K562 (cell line): ENCODE data around the gene NT5C2. TPM values are rescaled to one million over a fixed set of nuclear protein-coding genes. Genes with fewer than 3 reads are reported as not detected.

ENCODE experiments used
- AFF1 ChIP-seq, 2 experiments: fragments of 450-650 bp; IDR thresholded peaks; 2 replicates each; pipeline ENCODE4 v1.6.1; 2018; ENCODE audit warnings: mild to moderate bottlenecking in 2 of 2, low read depth in 1 of 2; ENCODE audit not compliant: partially characterized antibody in 2 of 2
- ARHGAP35 ChIP-seq: fragments of 450-650 bp; IDR thresholded peaks from 2 replicates; pipeline ENCODE4 v1.6.1; 2018; ENCODE audit not compliant: partially characterized antibody
- HNRNPLL ChIP-seq: fragments of 200-400 bp; formaldehyde crosslinking; IDR thresholded peaks from 2 replicates; pipeline ENCODE4 v1.6.1; 2017; ENCODE audit warnings: low read length, low read depth, mild to moderate bottlenecking; ENCODE audit not compliant: poor library complexity, severe bottlenecking
- LEF1 ChIP-seq: fragments of 450-650 bp; IDR thresholded peaks from 2 replicates; pipeline ENCODE4 v1.6.1; 2016; ENCODE audit warnings: mild to moderate bottlenecking
- MCM7 ChIP-seq, 2 experiments: fragments of 450-650 bp; IDR thresholded peaks; 2 replicates each; pipeline ENCODE4 v1.6.1; 2016 to 2018
- MXI1 ChIP-seq: IDR thresholded peaks from 2 replicates; pipeline ENCODE4 v1.6.1; 2011; ENCODE audit warnings: low read depth, mild to moderate bottlenecking, improper control_type of control experiment, low read length
- NRF1 ChIP-seq, 2 experiments: fragments of 450-650 bp; IDR thresholded peaks in 1 of 2; conservative IDR thresholded peaks in 1 of 2; 2 replicates each; pipeline ENCODE4 v1.6.1; 2014; ENCODE audit warnings: mild to moderate bottlenecking in 2 of 2
- PTBP1 ChIP-seq: fragments of 200-400 bp; formaldehyde crosslinking; IDR thresholded peaks from 2 replicates; pipeline ENCODE4 v1.6.1; 2017; ENCODE audit warnings: low read depth, low read length
- PTTG1 ChIP-seq: fragments of 450-650 bp; IDR thresholded peaks from 2 replicates; pipeline ENCODE4 v1.6.1; 2016; ENCODE audit warnings: low read depth, mild to moderate bottlenecking, missing genetic modification characterization, missing compliant biosample characterization
- ZNF318 ChIP-seq, 2 experiments: fragments of 450-650 bp; IDR thresholded peaks; 2 replicates each; pipeline ENCODE4 v1.6.1; 2016; ENCODE audit warnings: mild to moderate bottlenecking in 2 of 2, borderline replicate concordance in 1 of 2, low read depth in 1 of 2, moderate library complexity in 1 of 2
- ZNF717 ChIP-seq: fragments of 250-450 bp; sonication (Bioruptor Pico); IDR thresholded peaks from 2 replicates; pipeline ENCODE4 v1.5.0; 2021
- polyA plus RNA-seq, 8 experiments: library from polyadenylated mRNA; depleted of rRNA in 4 of 8; stranded (reverse) in 5 of 8; unstranded in 3 of 8; fragments of >200 nt; fragmentation: Nextera tagmentation in 2 of 8; fragmentation: Illumina TruSeq in 1 of 8; extraction: Ambion mirVana in 2 of 8; extraction: Trizol in 1 of 8; gene quantifications; 2 replicates each; pipeline versions ENCODE4 v1.2.1 to v1.2.3, GENCODE V29; 2011 to 2014; ENCODE audit warnings: inconsistent platforms in 1 of 8, missing spikeins in 1 of 8
- total RNA-seq, 7 experiments: library from RNA; depleted of rRNA in 6 of 7; stranded (reverse); fragments of >200 nt in 6 of 7; fragmentation: Illumina TruSeq in 2 of 7; extraction: Trizol in 2 of 7; gene quantifications; 2 replicates each; pipeline versions ENCODE4 v1.2.1 to v1.2.3, GENCODE V29; 2011 to 2021; ENCODE audit warnings: low replicate concordance in 1 of 7
- TF ChIP-seq, protein P1 (sequence below): sonication (generic); formaldehyde crosslinking; IDR thresholded peaks from 2 replicates; pipeline ENCODE4 v1.4.0; 2020; ENCODE audit warnings: mild to moderate bottlenecking, missing genetic modification reagents

Gene NT5C2
- total and polyA plus RNA-seq, 9 of the 15 experiments (the other 6 are each of a cell fraction or from before 2014, with no cell fraction given), result 11.3 to 45.2 (median 27.7) TPM

- TF ChIP-seq AFF1 (IDR thresholded peaks at IDR 0.05; ENCODE audit: low read depth in 1 of 2, partially characterized antibody in 2 of 2), result no peak
- no peak for TF ChIP-seq ARHGAP35
- TF ChIP-seq HNRNPLL, result no peak
- no peak for TF ChIP-seq ZNF717
- TF ChIP-seq MCM7 (IDR thresholded peaks at IDR 0.05), result no peak
- TF ChIP-seq, protein P1, sequence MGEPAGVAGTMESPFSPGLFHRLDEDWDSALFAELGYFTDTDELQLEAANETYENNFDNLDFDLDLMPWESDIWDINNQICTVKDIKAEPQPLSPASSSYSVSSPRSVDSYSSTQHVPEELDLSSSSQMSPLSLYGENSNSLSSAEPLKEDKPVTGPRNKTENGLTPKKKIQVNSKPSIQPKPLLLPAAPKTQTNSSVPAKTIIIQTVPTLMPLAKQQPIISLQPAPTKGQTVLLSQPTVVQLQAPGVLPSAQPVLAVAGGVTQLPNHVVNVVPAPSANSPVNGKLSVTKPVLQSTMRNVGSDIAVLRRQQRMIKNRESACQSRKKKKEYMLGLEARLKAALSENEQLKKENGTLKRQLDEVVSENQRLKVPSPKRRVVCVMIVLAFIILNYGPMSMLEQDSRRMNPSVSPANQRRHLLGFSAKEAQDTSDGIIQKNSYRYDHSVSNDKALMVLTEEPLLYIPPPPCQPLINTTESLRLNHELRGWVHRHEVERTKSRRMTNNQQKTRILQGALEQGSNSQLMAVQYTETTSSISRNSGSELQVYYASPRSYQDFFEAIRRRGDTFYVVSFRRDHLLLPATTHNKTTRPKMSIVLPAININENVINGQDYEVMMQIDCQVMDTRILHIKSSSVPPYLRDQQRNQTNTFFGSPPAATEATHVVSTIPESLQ (CRISPR knock-in tag), result no peak
- no peak for TF ChIP-seq MXI1
- no peak for TF ChIP-seq ZNF318 (IDR thresholded peaks at IDR 0.05; ENCODE audit: borderline replicate concordance in 1 of 2, low read depth in 1 of 2)
- TF ChIP-seq PTBP1, result no peak
- no peak for TF ChIP-seq PTTG1
- TF ChIP-seq LEF1, result no peak
- no peak for TF ChIP-seq NRF1 (conservative IDR thresholded peaks at IDR 0.05 in 1 of 2, IDR thresholded peaks at IDR 0.05 in 1 of 2)
Measured at GRCh38 chr10:103192451-103193106, 493 bp downstream of the NT5C2 start (continued).
